GM19397 (cell line): ENCODE data around the gene MYH11.
"Not testable (repeated sequence)": the region's sequence is repeated elsewhere in the genome, so short reads cannot be mapped to it uniquely, and the experiment has no call there.

Experiments
- ATAC-seq: cut with Tn5 transposase; IDR thresholded peaks from one replicate; pipeline ENCODE4 v1.9.1; 2021; ENCODE audit warnings: mild to moderate bottlenecking, moderate library complexity; ENCODE audit not compliant: unreplicated experiment

The MYH11 gene

DNA sequence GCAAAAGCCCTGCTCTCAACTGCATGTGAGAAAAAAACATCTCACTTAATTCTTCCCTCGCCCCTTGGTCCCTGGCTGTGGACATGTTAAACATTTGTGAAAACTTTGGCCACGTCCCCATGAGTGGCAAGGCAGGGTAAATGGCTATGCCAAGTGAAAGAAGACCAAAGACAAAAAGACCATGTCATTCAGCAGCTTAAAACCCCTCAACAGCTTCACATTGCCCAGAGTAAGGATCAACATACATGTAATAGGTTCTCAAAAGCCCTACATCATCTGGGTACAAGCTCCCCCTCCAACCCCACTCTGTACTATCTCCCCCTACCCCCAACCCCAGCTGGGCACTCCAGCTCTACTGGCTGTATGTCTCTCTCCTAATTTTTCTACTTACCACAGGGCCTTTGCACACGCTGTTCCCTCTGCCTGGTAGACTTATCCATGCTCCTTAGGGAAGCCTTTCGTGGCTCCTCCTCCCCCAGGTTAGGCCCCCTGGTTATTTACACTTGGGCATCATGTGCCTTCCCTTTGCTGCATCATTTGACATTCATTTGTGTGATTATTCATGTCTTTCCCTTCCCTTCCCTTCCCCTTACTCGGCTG, 131.1 kb downstream of the MYH11 start:
- no peak for ATAC-seq

- ATAC-seq: no peak
These were observed 133.0 kb downstream of the MYH11 start for GRCh38 chr16:15723808-15724207.

GRCh38 chr16:15721018-15721417, 135.8 kb downstream of the MYH11 start:
- ATAC-seq: no peak

DNA sequence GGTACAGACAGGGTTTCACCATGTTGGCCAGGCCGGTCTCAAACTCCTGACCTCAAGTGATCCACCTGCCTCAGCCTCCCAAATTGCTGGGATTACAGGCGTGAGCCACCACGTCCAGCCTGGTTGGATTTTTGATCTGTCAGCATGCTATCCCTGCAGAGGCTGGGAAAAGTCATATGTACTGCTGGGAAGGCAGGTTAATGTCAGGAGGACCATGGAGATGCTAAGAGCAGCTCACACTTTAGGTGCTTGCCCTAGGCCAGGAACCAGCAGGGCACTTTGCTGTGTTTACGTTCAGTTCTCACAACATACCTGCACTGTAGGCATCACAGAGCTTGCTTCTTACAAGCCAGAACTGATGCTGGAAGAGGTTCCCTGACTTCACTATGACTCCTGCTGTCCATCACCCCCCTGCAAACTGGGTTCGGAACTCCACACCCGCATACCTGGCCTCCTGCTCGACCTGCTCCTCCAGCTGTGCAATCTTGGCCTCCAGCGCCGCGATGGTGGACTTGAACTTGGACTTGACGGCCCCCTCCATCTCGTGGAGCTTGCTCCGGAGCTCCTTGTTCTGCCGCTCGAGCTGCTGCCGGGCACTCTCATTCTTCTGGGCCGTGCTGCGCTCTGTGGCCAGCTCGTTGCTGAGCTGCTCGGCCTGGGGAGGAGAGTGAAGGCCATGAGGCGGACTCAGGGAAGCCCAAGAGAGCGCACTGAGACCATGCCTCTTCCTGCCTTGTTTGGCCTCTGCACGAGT, 140.0 kb downstream of the MYH11 start:
- ATAC-seq: no peak

DNA sequence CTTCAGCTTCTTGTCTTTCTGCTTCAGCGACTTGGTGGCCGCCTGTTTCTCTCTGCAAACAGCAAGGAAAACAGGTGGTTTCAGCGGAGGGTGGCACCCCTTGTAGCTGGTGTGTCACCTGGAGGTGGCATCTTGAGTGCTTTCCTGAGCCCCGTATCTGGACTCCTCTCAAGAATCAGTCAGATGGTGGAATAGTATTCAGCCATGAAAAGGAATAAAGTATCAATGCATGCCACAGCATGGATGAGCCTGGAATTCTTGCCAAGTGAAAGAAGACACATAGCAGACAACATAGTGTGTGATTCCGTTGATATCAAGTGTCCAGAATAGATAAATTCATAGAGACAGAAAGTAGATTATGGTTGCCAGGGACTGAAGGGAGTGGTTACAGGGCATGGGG, 141.6 kb downstream of the MYH11 start:
- ATAC-seq: no peak

DNA sequence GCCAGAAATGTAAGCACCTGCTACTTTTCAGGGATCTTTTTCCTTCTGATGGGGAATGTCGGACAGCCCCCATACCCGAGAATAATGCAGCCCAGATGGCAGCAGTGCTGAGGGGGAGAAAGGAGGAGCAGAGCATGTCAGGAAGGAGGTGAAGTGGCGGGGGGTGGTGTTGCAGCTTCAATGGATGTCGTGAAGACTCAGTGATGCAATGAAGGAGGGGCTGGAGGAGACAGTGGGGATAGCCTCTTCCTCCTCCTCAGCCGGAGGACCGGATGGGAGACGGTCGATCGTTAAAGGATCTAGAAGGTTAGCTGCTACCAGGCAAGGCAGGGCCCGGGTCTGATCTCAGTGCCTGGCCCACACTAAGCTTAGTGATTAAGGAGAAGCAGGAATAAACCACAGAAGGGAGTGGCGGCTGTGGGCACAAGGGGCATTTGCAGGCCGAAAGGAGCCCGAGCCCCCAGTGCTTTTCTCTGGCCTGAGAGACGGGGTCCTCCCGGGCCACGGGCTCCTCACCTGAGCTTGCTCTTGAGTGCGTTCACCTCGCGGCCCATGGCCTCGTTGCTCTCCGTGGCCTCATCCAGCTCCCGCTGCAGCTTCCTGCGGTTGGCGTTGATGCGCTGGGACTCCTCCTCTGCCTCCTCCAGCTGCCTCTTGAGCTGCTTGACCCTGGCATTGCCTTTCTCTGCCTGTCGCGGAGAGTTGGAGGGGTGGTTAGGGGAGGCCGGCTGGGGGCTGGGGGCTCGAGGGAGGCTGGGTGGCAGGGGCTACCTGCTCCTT, 142.2 kb downstream of the MYH11 start:
- no peak for ATAC-seq

DNA sequence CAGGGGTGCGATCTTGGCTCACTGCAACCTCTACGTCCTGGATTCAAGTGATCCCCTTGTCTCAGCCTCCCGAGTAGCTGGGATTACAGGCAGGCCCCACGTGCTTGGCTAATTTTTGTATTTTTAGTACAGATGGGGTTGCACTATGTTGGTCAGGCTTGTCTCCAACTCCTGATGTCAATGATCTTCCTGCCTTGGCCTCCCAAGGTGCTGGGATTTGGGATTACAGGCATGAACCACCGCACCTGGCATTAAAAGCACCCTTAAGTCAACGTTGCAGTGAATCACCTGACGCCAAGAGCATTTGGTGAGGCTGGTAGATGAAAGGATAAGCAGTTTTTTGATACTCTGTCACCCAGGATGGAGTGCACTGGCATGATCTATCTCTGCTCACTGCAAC, 147.8 kb downstream of the MYH11 start:
- ATAC-seq: no peak

- ATAC-seq: no peak
These were observed 148.7 kb downstream of the MYH11 start for GRCh38 chr16:15708096-15708495.

DNA sequence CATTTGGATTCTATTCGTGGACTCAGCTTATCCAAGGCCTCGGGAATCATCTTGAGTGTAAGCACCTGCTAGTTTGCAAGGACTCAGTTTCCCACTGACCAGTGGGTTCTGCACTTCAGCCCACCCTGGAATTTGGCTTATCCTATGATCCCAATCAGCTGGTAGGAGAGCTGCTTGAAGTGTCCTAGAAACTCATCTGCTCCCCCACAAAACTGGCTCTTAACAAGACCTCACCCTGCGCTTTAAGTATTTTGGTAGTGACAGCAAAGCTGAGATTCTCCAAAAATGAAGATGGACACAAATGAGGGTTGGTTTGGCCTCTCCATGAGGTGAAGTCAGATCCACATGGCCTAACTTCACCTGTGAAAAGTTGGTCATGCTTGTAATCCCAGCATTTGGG, 149.5 kb downstream of the MYH11 start:
- no peak for ATAC-seq

GRCh38 chr16:15705064-15705565, 151.7 kb downstream of the MYH11 start:
- no peak for ATAC-seq

DNA sequence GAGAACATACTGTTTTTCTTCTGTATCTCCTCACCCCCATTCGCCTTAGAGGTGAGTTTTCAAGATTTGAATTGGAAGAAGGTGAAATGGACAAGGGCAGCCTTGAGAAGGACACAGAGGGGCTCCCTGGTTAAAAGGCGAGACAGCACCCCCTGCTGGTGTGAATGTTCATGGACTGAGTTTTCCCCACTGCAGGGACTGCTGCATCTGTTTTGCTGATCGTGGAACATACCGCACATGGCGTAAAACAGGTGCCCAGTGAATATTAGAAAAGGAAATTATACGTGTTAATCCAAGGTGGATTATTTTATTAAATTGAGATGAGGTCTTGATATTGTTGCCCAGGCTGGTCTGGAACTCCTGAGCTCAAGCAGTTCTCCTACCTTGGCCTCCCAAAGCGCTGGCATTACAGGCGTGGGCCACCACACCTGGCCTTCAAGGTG, 152.3 kb downstream of the MYH11 start:
- ATAC-seq: no peak

DNA sequence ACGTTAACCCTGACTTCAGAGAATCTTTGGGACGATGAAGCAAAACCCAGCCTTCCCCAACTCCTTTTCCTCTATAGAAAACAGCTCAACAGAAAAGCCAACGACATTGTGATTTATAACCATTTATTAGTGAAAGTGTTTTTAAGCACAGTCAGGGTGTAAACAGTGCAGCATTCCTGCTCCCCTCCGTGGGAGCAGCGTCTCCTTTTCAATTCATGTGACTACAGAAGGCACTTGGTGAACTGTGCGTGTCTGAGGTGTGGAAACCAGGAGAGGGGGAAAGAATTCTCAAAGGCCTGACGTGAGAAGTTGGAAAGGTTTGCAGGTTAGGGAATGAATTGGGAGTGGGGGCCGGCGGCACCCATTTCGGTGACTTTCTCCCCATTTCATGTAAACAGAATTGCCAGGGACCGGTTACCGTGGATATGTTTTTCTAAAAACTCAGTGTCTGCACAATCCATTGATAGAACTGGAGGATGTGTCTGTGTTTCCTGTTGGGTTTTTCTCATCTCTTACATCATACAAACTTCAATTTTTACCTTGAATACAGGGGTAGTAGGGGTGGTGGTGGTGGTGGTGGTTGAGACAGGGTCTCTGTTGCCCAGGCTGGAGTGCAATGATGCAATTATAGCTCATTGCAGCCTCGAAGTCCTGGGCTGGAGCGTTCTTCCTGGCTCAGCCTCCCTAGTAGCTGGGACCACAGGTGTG, 153.6 kb downstream of the MYH11 start:
- no peak for ATAC-seq

GRCh38 chr16:15701975-15702970, 154.6 kb downstream of the MYH11 start:
- ATAC-seq: no peak

DNA sequence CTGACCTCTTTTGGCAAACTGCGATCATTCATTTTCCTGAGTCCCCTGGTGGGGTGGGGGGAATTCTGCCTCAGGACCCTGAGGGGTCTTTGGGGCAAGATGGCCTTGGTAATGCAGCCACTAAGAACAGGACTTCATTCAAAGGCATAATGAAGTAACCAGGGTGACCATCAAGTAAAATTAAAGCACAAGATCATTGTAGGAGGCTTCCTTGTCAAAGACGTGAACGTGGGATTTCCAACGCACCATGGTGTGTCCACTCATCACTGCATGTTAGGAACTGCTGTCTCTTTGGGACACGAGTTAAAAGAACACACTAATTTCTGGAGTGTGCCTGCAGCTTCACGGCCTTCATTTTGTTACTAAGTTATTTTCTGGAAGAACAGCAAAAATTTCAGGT, 155.5 kb downstream of the MYH11 start:
- no peak for ATAC-seq

GRCh38 chr16:15699819-15700218, 157.0 kb downstream of the MYH11 start:
- ATAC-seq: no peak

GRCh38 chr16:15694499-15694898, 162.3 kb downstream of the MYH11 start:
- no peak for ATAC-seq

DNA sequence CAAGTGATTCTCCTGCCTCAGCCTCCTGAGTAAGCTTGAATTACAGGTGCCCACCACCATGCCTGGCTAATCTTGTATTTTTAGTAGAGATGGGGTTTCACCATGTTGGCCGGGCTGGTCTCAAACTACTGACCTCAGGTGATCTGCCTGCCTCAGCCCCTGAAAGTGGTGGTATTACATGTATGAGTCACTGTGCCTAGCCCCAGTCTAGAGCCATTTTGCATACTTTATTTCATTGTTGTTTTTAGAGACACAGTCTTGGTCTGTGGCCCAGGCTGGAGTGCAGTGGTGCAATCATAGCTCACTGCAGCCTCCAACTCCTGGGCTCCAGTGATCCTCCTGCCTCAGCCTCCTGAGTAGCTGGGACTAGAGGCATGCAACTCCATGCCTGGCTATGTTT, 164.3 kb downstream of the MYH11 start:
- ATAC-seq: not testable (repeated sequence)

DNA sequence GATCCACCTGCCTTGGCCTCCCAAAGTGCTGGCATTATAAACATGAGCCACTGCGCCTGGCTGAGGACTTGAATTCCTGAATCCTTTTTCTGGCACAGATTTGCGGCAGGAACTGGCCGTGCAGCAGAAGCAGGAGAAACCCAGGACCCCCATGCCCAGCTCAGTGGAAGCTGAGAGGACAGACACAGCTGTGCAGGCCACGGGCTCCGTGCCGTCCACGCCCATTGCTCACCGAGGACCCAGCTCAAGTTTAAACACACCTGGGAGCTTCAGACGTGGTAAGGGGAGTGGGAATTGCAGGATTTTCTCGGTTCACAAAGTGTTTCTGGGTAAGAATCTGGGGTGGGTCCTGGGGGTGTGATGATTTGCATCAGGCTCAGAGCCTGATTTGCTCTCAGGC, 165.8 kb downstream of the MYH11 start:
- ATAC-seq: no peak

- no peak for ATAC-seq
These were observed 166.5 kb downstream of the MYH11 start for GRCh38 chr16:15690296-15690695.

DNA sequence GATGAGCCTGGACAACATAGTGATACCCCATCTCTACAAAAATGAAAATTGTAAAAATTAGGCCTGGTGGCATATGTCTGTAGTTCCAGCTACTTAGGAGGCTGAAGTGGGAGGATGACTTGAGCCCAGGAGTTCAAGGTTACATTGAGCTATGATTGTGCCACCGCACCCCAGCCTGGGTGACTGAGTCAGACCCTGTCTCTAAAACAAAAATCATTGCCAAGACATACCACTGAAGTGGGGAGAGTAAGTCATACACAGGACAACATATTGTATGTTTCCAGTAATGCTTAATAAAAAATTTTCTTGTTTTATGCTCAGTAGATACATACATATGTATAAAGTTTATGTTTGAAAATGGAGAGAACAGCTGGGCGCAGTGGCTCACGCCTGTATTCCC, 167.5 kb downstream of the MYH11 start:
- ATAC-seq: no peak
